Suppressor macrophage (primary cell): ENCODE data around the gene ZNF785.

Experiments
- DNase-seq, 4 experiments: peaks; one replicate each; pipeline ENCODE4 v3.0.0-alpha.2; 2020 to 2022

The ZNF785 gene

DNA sequence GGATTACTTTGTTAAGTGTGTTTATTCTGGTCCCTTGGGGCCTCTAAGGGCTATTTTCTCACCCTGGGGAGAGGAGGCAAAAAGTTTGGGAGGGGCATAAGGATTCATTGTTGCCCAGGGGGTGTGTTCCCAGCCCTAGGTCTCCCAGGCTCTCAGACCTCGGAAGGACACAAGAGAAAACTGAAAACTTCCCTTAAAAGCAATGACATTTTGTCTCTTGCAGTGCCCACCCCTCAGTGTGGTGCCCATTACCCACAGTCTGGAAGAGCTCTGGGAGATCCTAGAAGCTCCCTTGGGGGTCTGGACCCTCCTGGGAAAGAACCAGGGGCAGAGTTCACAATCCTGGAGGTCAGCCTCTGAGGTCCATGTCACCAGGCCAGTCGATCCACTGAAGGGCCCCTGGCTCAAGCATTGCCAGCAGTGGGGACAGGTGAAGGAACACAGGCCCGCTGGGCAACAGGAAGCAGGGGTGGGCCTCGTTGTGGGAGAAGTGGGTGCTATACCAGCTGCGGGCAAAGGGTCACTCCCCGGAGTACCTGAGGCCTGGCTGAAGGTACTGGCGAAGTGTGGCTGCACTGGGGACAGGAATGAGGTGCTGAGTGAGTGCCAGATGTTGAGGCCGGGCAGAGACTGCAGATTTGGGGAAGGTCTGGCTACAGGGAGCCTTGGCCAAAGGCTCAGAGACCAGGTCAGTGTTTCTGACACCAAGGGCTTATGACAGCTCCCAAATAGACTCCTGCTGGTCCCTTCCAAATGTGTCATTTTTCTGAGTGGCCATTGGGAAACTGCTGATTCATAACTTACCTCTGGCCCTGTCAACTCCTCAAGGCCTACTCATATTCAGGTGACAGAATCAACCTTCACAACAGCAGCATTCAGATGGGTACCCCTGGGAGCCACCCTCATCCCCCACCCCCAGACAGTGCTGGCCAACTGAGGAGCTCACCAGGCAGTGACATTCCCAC lies 46.2 kb downstream of the ZNF785 start:
- DNase-seq, result no peak

DNA sequence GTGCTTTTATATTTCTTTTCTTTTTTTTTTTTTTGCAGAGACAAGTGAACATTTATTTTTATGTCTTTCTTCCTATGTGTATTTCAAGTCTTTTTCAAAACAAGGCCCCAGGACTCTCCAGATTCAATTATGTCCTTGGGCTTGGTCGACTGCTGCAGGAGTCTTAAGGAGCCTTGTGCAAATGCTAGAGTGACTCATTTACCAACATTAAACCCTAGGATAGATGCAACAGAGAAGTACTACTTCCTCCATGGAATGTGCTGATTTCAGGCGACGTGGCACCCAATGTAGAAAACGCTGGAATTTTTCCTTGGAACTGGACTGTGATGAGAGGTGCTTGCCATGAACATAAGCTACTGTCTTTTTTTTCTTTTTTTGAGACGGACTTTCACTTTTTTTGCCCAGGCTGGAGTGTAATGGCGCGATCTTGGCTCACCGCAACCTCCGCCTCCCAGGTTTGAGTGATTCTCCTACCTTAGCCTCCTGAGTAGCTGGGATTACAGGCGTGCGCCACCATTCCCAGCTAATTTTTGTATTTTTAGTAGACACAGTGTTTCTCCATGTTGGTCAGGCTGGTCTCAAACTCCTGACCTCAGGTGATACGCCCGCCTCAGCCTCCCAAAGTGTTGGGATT lies 49.0 kb downstream of the ZNF785 start:
- DNase-seq, result peak; percentile 32 to 77 (median 66)

GRCh38 chr16:30535777-30536190 lies 49.7 kb downstream of the ZNF785 start:
- peak; percentile 68 to 88 (median 81) for DNase-seq

DNA sequence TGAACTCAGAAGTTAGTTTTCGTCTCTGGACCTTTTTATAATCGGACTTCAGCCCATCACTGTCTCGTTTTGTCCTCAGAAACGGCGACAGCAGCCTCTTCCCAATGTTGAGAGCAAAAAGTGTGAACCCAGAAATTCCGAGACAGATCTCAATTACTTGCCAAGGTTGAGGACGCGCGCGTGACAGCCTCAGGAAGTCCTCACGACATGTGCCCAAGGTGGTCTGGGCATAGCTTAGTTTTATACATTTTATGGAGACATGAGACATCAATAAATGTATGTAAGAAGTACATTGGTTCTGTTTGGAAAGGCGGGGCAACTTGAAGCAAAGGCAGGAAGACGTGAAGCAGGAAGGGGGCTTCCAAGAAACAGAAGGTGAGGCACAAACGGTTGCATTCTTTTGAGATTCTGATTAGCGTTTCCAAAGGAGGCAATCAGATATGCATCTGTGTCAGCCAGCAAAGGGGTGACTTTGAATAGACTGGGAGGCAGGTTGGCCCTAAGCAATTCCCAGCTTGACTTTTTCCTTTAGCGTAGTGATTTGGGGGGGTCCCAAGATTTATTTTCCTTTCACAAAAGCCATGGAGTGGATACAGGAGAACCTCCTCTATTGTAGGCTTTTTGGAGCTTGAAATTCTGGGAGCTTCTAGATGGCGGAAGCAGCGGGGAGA lies 50.3 kb downstream of the ZNF785 start:
- DNase-seq, result no peak

DNA sequence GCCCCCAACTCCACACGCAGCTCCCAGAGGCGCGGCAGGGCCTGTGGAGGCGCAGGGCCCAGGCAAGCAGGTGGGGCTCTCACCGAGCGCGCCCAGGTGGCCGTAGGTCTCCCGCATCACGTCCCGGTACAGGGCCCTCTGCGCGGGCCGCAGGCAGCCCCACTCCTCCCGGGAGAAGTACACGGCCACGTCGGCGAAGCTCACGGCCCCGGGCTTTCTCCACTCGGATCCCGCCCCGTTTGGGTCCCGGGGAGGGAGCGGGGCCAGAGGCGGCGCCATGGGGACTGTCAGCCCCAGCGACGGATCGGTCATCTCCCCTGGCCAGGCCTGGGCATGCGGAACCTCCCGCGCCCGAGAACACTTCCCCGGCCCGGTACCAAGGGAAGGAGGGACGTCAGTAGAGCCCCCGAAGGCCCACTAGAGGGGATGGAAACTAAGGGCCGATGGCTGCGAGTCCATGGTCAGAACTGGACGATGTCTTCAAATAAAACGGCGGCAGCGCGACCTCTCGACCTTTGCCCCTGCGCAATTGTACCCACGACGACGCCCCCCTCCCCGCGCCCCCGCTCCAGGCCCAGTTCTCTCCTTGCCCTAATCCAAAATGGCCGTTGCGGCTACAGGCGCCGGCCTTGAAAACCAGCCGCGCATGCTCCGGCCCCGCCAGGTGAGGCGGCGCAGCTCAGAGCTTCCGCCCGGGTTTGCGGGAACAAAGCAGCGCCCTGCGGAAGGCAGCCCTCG lies 51.0 kb downstream of the ZNF785 start, which contains the start of gene ZNF747:
Gene ZNF747, minus strand, starts transcription at position 491 of the 738 bp plus-strand sequence. Its CDS starts 179 bp downstream, at position 312.
- DNase-seq, result peak; percentile 86 to 95 (median 90)

GRCh38 chr16:30533748-30534367 lies 51.6 kb downstream of the ZNF785 start:
- peak in 1 of 4 experiments; percentile 23 for DNase-seq

- DNase-seq, result no peak
Measured at GRCh38 chr16:30533146-30533522, 52.4 kb downstream of the ZNF785 start.

DNA sequence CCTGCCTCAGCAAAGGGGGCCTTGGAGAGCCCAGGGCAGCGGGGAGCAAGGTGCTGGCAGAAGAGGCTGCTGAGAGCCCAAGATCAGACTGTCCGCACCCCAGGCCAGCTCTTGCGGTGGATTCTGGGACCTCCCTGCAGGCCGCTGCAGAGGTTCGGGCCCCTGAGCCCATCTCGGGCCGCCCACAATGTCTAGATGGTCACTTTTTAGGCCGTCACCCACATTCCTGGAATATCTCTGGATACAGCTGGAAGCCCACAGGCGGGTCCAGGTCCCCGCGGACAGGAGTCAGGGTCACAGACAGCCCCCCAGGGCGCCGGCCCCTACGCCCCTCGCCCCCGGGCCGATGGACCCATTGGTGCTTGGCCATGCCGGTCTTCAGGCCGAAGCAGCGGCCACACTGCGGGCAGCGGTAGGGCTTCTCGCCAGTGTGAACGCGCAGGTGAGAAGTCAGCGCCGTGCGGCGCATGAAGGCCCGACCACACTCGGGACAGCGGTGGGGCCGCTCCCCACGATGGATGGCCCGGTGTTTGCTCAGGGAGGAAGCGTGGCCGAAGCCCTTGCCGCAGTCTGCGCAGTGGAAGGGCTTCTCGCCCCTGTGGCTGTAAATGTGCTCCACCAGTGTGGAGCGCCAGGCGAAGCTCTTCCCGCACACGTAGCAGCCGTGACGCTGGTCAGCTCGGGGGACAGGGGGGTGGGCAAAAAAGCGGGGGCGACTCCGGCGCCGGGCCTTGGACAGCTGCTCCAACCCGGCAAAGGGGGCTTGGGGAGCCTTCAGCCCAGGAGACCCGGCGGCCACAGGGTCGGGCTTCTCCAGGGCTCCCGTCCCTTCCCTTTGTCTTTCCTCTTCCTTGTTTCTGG lies 53.0 kb downstream of the ZNF785 start:
- no peak for DNase-seq
